GM12892 (cell line): ENCODE data around the gene CAMKK1.

ENCODE experiments used
- POLR2A ChIP-seq: IDR thresholded peaks from 2 replicates; pipeline ENCODE4 v1.6.1; 2011; ENCODE audit warnings: low read depth, low read length, control low read depth
- POLR2AphosphoS5 ChIP-seq: IDR thresholded peaks from 2 replicates; pipeline ENCODE4 v1.6.1; 2011; ENCODE audit warnings: low read depth, low read length, control low read depth
- TAF1 ChIP-seq: IDR thresholded peaks from 2 replicates; pipeline ENCODE4 v1.6.1; 2011; ENCODE audit warnings: low read depth, mild to moderate bottlenecking, control low read depth, low read length, borderline replicate concordance

DNA sequence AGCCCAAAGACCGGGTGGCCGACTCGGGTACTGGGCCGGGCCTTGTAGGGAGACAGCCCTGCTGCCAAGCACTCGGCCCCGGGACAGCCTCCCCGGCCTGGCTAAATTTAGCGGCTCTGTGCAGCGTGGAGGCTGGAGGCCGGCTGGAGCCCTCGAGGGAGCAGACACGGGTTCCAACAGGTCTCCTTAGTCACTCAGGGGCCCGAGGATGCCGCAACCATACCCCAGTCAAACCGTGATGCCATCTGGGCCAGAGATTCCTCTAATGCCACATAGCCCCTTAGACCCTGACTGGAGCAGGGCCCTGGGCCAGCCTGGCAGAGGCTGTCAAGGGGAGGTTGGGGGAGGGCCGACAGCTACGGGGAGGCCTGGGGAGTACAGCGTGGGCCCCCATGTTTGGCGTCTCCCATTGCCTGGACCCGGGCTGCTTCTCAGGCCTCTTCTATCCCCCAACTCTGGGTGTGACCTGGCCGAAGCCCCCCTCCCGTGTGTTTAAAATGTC is 26.3 kb upstream of the CAMKK1 start:
- TF ChIP-seq POLR2A = no peak
- no peak for TF ChIP-seq TAF1
- TF ChIP-seq POLR2AphosphoS5 = no peak
